Keratinocyte (primary cell): ENCODE results near the gene GDPD5. TPM values are rescaled to one million over a fixed set of nuclear protein-coding genes. Genes with fewer than 3 reads are reported as not detected.

Source experiments
- DNase-seq: peaks from one replicate; pipeline ENCODE4 v3.0.0-alpha.2; 2011; ENCODE audit warnings: low read depth, missing footprints, low spot score
- FAIRE-seq: peaks from 2 replicates; lab custom pipeline; 2011; peaks lifted over from hg19 to GRCh38; lab: Jason Lieb, UNC
- H2AFZ ChIP-seq: 2 replicates; pipeline ENCODE4 v1.6.0; 2012; ENCODE audit warnings: low read length, control low read depth, inconsistent platforms; ENCODE audit not compliant: control insufficient read depth
- H3K27ac ChIP-seq: 2 replicates; pipeline ENCODE4 v1.5.1; 2011; ENCODE audit warnings: low read length; ENCODE audit not compliant: control insufficient read depth, insufficient read depth
- H3K27me3 ChIP-seq: 3 replicates; pipeline ENCODE4 v1.6.0; 2011; ENCODE audit warnings: low read length; ENCODE audit not compliant: control insufficient read depth, insufficient read depth; ENCODE audit errors: extremely low read depth
- H3K36me3 ChIP-seq, 2 experiments: 2 replicates in 1 of 2; 3 replicates in 1 of 2; pipeline ENCODE4 v1.5.1; 2011; ENCODE audit warnings: low read length in 2 of 2, mild to moderate bottlenecking in 1 of 2; ENCODE audit not compliant: control insufficient read depth in 2 of 2, insufficient read depth in 2 of 2; ENCODE audit errors: extremely low read depth in 1 of 2
- H3K4me1 ChIP-seq: 3 replicates; pipeline ENCODE4 v1.5.1; 2011; ENCODE audit warnings: low read length; ENCODE audit not compliant: control insufficient read depth, insufficient read depth; ENCODE audit errors: extremely low read depth
- H3K4me2 ChIP-seq: 3 replicates; pipeline ENCODE4 v1.6.0; 2011; ENCODE audit warnings: low read depth, low read length; ENCODE audit not compliant: control insufficient read depth, insufficient read depth; ENCODE audit errors: extremely low read depth
- H3K4me3 ChIP-seq, 3 experiments: fragments of 200-600 bp in 1 of 3; sonication (generic) in 1 of 3; 2 replicates in 2 of 3; 3 replicates in 1 of 3; pipeline ENCODE4 v1.5.1; 2011 to 2016; ENCODE audit warnings: low read length in 3 of 3, mild to moderate bottlenecking in 3 of 3, control low read depth in 2 of 3, inconsistent platforms in 1 of 3, low read depth in 1 of 3, mixed read lengths in 1 of 3, mixed run types in 1 of 3, moderate library complexity in 1 of 3; ENCODE audit not compliant: control insufficient read depth in 2 of 3, insufficient read depth in 2 of 3; ENCODE audit errors: extremely low read depth in 1 of 3
- H3K79me2 ChIP-seq: 2 replicates; pipeline ENCODE4 v1.6.0; 2012; ENCODE audit warnings: low read length; ENCODE audit not compliant: control insufficient read depth, insufficient read depth
- H3K9ac ChIP-seq: 3 replicates; pipeline ENCODE4 v1.6.0; 2011; ENCODE audit warnings: low read length; ENCODE audit not compliant: control insufficient read depth, insufficient read depth; ENCODE audit errors: extremely low read depth
- H3K9me1 ChIP-seq: 3 replicates; pipeline ENCODE4 v1.6.0; 2011; ENCODE audit warnings: low read length; ENCODE audit not compliant: control insufficient read depth, insufficient read depth; ENCODE audit errors: extremely low read depth
- H3K9me3 ChIP-seq: 2 replicates; pipeline ENCODE4 v1.5.1; 2012; ENCODE audit warnings: low read depth, low read length; ENCODE audit not compliant: control insufficient read depth
- H4K20me1 ChIP-seq: 3 replicates; pipeline ENCODE4 v1.6.0; 2011; ENCODE audit warnings: low read length; ENCODE audit not compliant: control insufficient read depth, insufficient read depth; ENCODE audit errors: extremely low read depth
- CTCF ChIP-seq, 3 experiments: IDR thresholded peaks in 1 of 3; conservative IDR thresholded peaks in 1 of 3; optimal IDR thresholded peaks in 1 of 3; 2 replicates in 2 of 3; 3 replicates in 1 of 3; pipeline versions ENCODE3 to v1.5.1; 2011; ENCODE audit warnings: low read length in 3 of 3, mild to moderate bottlenecking in 3 of 3, moderate library complexity in 2 of 3, control low read depth in 1 of 3, inconsistent platforms in 1 of 3; ENCODE audit not compliant: insufficient read depth in 2 of 3; ENCODE audit errors: extremely low read depth in 1 of 3
- EZH2 ChIP-seq: IDR thresholded peaks from one replicate; pipeline ENCODE4 v1.6.1; 2012; ENCODE audit warnings: inconsistent platforms, mild to moderate bottlenecking, low read length, moderate library complexity
- dilution Hi-C: fragments of 300-500 bp; cut with MboI; formaldehyde crosslinking; loops from one replicate; pipeline ENCODE4 v1.7.0; 2020; ENCODE audit warnings: low sequenced_read_pairs; ENCODE audit not compliant: extremely low pct_ligation_motif_present
- polyA plus RNA-seq, 5 experiments: library from polyadenylated mRNA; depleted of rRNA in 3 of 5; stranded (reverse) in 3 of 5; stranded (forward) in 1 of 5; unstranded in 1 of 5; fragments of >200 nt; gene quantifications; 1 replicate in 1 of 5; 2 replicates in 3 of 5; 3 replicates in 1 of 5; pipeline versions ENCODE4 v1.2.1 to v1.2.3, GENCODE V29; 2011 to 2012; ENCODE audit warnings: missing spikeins in 2 of 5, low read depth in 1 of 5, low replicate concordance in 1 of 5

GDPD5 gene
- polyA plus RNA-seq, 1 donor (not counting 4 experiments of a cell fraction or from before 2014, with no cell fraction given): 2.1 TPM

GRCh38 chr11:75449776-75450175 lies 76.0 kb downstream of the GDPD5 start:
- Histone ChIP-seq H3K27me3 (peaks cover 22% of the 10 kb centered on the region), H3K9ac (no peak overlapping the region), H3K4me3 (no peak overlapping the region), H3K9me1 (no peaks in the 10 kb centered on the region), H2AFZ (no peak overlapping the region), H3K36me3 (no peaks in the 10 kb centered on the region), H4K20me1 (no peaks in the 10 kb centered on the region), H3K4me2 (no peak overlapping the region), H3K4me1 (no peaks in the 10 kb centered on the region), H3K9me3 (no peaks in the 10 kb centered on the region), H3K27ac (no peak overlapping the region), H3K79me2 (no peaks in the 10 kb centered on the region)
- dilution Hi-C loops: no loop called here
- TF ChIP-seq EZH2: no peak
- TF ChIP-seq CTCF (optimal IDR thresholded peaks at IDR 0.05 in 1 of 3, IDR thresholded peaks at IDR 0.05 in 1 of 3, conservative IDR thresholded peaks at IDR 0.05 in 1 of 3; ENCODE audit: extremely low read depth in 1 of 3, insufficient read depth in 2 of 3, low read length in 3 of 3): no peak
- FAIRE-seq (no peak), DNase-seq (no peak)

- Histone ChIP-seq H3K79me2 (no peaks in the 10 kb centered on the region), H4K20me1 (no peaks in the 10 kb centered on the region), H3K9me3 (no peaks in the 10 kb centered on the region), H3K27me3 (peaks cover 27% of the 10 kb centered on the region), H3K4me3 (no peak overlapping the region), H2AFZ (no peak overlapping the region), H3K9ac (no peak overlapping the region), H3K27ac (no peak overlapping the region), H3K4me2 (no peak overlapping the region), H3K4me1 (no peaks in the 10 kb centered on the region), H3K9me1 (no peaks in the 10 kb centered on the region), H3K36me3 (no peaks in the 10 kb centered on the region)
- DNase-seq (no peak), FAIRE-seq (no peak)
- dilution Hi-C loops: no loop called here
- TF ChIP-seq EZH2 (no peak), CTCF (optimal IDR thresholded peaks at IDR 0.05 in 1 of 3, IDR thresholded peaks at IDR 0.05 in 1 of 3, conservative IDR thresholded peaks at IDR 0.05 in 1 of 3; ENCODE audit: extremely low read depth in 1 of 3, insufficient read depth in 2 of 3, low read length in 3 of 3) (no peak)
Observed at GRCh38 chr11:75449271-75449670, 76.5 kb downstream of the GDPD5 start.
